ENCODE measurements around the gene HHAT. TPM values are rescaled to one million over a fixed set of nuclear protein-coding genes. Genes with fewer than 3 reads are reported as not detected.

The HHAT gene
- total and polyA plus RNA-seq, 2 of the 4 experiments (the other 2 are of a cell fraction), result 1.7 to 2.5 TPM

DNA sequence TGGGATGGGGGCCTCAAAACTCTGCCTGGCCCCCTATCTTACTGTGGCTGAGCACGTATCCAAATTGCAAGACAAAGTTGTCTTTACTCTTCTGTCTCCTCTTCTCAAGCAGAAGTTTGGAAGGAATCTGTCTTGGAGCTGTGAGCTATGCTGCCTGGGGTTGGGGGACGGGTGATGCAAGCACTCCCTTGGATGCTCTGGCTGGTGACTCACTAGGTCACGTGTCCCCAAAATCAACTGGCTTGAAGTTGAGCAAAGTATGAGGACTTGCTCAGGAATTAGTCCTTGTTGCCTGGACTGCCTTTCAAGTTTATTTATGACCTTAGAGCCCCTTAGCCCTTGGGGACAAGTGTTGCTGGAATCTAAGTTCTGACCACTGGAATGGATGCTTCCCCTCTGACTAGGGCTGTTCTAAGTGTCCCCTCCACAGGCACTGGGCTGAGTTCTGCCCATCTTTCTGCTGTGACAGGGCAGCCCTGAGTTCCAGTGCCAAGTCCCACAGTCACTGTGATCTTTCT is 269.5 kb downstream of the HHAT start (continued):
- no peak for TF ChIP-seq RCOR1 (IDR thresholded peaks at IDR 0.05; ENCODE audit: insufficient replicate concordance, low read length)

DNA sequence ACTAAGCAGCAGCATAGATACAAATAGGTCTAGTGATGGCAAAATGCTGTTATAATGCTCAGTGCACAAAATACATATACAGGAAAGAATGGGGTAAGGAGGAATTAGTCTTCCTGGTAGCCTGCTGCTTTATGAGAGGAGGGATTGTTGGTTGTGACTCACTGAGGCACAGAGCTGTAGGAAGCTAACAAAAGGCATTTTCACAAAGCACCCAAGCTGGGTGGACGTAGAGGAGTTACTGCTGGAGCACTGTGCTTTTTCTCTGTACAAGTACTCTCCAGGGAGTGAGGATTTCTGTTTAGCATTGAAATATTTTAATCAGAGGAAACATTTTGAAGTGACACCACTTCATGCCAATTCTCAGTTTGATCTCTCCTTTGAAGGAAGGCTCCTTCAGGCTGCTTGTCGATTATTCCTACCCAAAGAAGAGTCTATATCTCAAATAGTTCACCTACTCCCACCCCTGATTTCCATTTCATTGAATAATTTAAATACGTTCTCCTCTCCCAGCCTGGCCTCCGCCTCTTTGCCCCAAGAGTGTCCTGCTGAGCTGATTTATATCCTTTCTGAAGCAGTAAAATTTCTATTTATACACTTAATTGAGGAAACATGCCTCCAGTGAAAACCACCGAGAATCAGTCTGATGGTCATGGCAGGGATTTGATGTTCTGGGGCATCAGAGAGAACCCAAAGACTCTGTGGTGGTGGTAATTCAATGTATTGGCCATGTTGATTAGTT is 271.9 kb downstream of the HHAT start:
- intact Hi-C loops (cut with micrococcal nuclease), result no loop called here

More for the DNA sequence above, 271.9 kb downstream of the HHAT start:
- DNase-seq (peak; percentile 45), ATAC-seq (ENCODE audit: low read depth) (no peak)
- Histone ChIP-seq H2BK15ac (ENCODE audit: low read depth, low read length) (no peak overlapping the region), H3K4me1 (ENCODE audit: control insufficient read depth, insufficient read depth, low read length) (peaks cover 10% of the 10 kb centered on the region), H3K27ac (ENCODE audit: insufficient read depth, low read length) (no peak overlapping the region), H2AFZ (replicated peaks; ENCODE audit: low read length, poor library complexity) (no peak overlapping the region), H2BK20ac (ENCODE audit: low read depth, low read length) (peak overlapping the region; percentile 20; the same call in 1 of the 2 replicates), H2AK9ac (replicated peaks; ENCODE audit: low read depth, low read length, poor library complexity) (no peak overlapping the region), H3K4ac (ENCODE audit: low read depth, low read length) (peak overlapping the region; percentile 14; the same call in 1 of the 2 replicates), H3K23ac (ENCODE audit: low read depth, low read length) (no peak overlapping the region), H3K79me1 (ENCODE audit: low read depth in 1 of 2, low read length in 2 of 2) (no peaks in the 10 kb centered on the region), H2BK5ac (ENCODE audit: low read depth, low read length, poor library complexity, severe bottlenecking) (no peak overlapping the region), H3K18ac (ENCODE audit: low read depth, low read length) (peak overlapping the region; percentile 2; the same call in 1 of the 2 replicates), H3K36me3 (ENCODE audit: control insufficient read depth, insufficient read depth, low read length) (no peaks in the 10 kb centered on the region), H2AK5ac (ENCODE audit: low read depth, low read length) (no peak overlapping the region), H4K5ac (ENCODE audit: low read depth, low read length) (no peak overlapping the region), H3K27me3 (ENCODE audit: control insufficient read depth, insufficient read depth, low read length) (no peaks in the 10 kb centered on the region), H4K8ac (ENCODE audit: low read depth in 2 of 2, low read length in 2 of 2) (no peak overlapping the region; a peak in 1 of 4 replicates), H3K4me2 (ENCODE audit: low read depth, low read length) (no peak overlapping the region), H2BK120ac (ENCODE audit: low read depth, low read length) (peak overlapping the region; percentile 54), H3K4me3 (ENCODE audit: insufficient read depth, low read depth, low read length) (no peak overlapping the region), H3K14ac (replicated peaks; ENCODE audit: low read depth, low read length) (no peak overlapping the region), H3K9me1 (ENCODE audit: insufficient read depth, low read length) (peaks cover 9% of the 10 kb centered on the region), H3K9ac (ENCODE audit: low read depth, low read length) (no peak overlapping the region), H3K9me3 (ENCODE audit: control insufficient read depth, insufficient read depth, low read length) (no peaks in the 10 kb centered on the region), H3K56ac (ENCODE audit: extremely low read depth, insufficient read depth, low read length) (no peak overlapping the region), H4K91ac (ENCODE audit: insufficient read depth, low read depth, low read length) (peak overlapping the region; percentile 6; the same call in 1 of the 2 replicates), H4K20me1 (ENCODE audit: insufficient read depth, low read length) (no peaks in the 10 kb centered on the region; the same call in 1 of the 2 replicates)
- no TSS peak for BruUV-seq (replicated peaks)
- in situ Hi-C loops (cut with MboI; ENCODE audit: low sequenced_read_pairs), result no loop called here
- dilution Hi-C loops (cut with HindIII; ENCODE audit: low sequenced_read_pairs, unreplicated experiment), result no loop called here
- TF ChIP-seq FOS (IDR thresholded peaks at IDR 0.05; ENCODE audit: low read depth, low read length) (no peak), RAD21 (IDR thresholded peaks at IDR 0.05; ENCODE audit: low read length) (no peak)
- TF ChIP-seq, protein P1, sequence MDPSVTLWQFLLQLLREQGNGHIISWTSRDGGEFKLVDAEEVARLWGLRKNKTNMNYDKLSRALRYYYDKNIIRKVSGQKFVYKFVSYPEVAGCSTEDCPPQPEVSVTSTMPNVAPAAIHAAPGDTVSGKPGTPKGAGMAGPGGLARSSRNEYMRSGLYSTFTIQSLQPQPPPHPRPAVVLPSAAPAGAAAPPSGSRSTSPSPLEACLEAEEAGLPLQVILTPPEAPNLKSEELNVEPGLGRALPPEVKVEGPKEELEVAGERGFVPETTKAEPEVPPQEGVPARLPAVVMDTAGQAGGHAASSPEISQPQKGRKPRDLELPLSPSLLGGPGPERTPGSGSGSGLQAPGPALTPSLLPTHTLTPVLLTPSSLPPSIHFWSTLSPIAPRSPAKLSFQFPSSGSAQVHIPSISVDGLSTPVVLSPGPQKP (IDR thresholded peaks at IDR 0.05; ENCODE audit: borderline replicate concordance, low read depth, low read length), result no peak
- POLR2A ChIA-PET (ENCODE audit: unreplicated experiment), result no interaction called here
- WGBS, 2 experiments (ENCODE audit: extremely low coverage in 2 of 2, insufficient read length in 1 of 2), result no CpG with 5 or more reads among the region's 5 CpGs
- CTCF ChIA-PET, result no interaction called here
